Activated T-cell treated with anti-CD3 and anti-CD28 coated beads, Interleukin-2, amount 50 U/mL, for 24 hours (primary cell): ENCODE measurements around the gene EED.
"Not testable (repeated sequence)": the region's sequence is repeated elsewhere in the genome, so short reads cannot be mapped to it uniquely, and the experiment has no call there.

Source experiments
- DNase-seq: peaks from one replicate; pipeline ENCODE4 v3.0.0-alpha.2; 2020
- H3K27ac Mint-ChIP-seq: 2 replicates; pipeline ENCODE4 v1.8.0; 2020; ENCODE audit warnings: mild to moderate bottlenecking, mixed read lengths
- H3K27me3 Mint-ChIP-seq: 2 replicates; pipeline ENCODE4 v1.8.0; 2020; ENCODE audit warnings: mixed read lengths
- H3K36me3 Mint-ChIP-seq: 2 replicates; pipeline ENCODE4 v1.8.0; 2020; ENCODE audit warnings: low read depth, mixed read lengths
- H3K4me1 Mint-ChIP-seq: 2 replicates; pipeline ENCODE4 v1.8.0; 2020; ENCODE audit warnings: low read depth, mixed read lengths
- H3K4me3 Mint-ChIP-seq: 2 replicates; pipeline ENCODE4 v1.8.0; 2020; ENCODE audit warnings: mild to moderate bottlenecking, moderate library complexity, mixed read lengths
- H3K9me3 Mint-ChIP-seq: 2 replicates; pipeline ENCODE4 v1.8.0; 2020; ENCODE audit warnings: mixed read lengths

Gene EED

GRCh38 chr11:86278226-86278625 is 33.7 kb downstream of the EED start:
- peaks cover 70% of the 10 kb centered on the region for H3K4me1 Mint-ChIP-seq
- no peaks in the 10 kb centered on the region for H3K9me3 Mint-ChIP-seq
- DNase-seq = no peak
- H3K4me3 Mint-ChIP-seq = no peak overlapping the region
- H3K36me3 Mint-ChIP-seq = peaks cover 96% of the 10 kb centered on the region
- no peak overlapping the region for H3K27ac Mint-ChIP-seq
- H3K27me3 Mint-ChIP-seq = no peaks in the 10 kb centered on the region

- DNase-seq = no peak
- Mint-ChIP-seq H3K27me3 (no peaks in the 10 kb centered on the region), H3K36me3 (peaks cover 96% of the 10 kb centered on the region), H3K9me3 (no peaks in the 10 kb centered on the region), H3K4me3 (no peak overlapping the region), H3K27ac (no peak overlapping the region), H3K4me1 (peaks cover 70% of the 10 kb centered on the region)
Observed at GRCh38 chr11:86279747-86280146, 35.2 kb downstream of the EED start.

- peaks cover 1% of the 10 kb centered on the region for H3K9me3 Mint-ChIP-seq
- no peaks in the 10 kb centered on the region for H3K27me3 Mint-ChIP-seq
- H3K36me3 Mint-ChIP-seq = peaks cover 61% of the 10 kb centered on the region
- H3K4me3 Mint-ChIP-seq = peak overlapping the region; percentile 41
- no peak for DNase-seq
- H3K27ac Mint-ChIP-seq = peak overlapping the region; percentile 95
- H3K4me1 Mint-ChIP-seq = peaks cover 91% of the 10 kb centered on the region
Observed at GRCh38 chr11:86287468-86287796, 42.9 kb downstream of the EED start.

- H3K27ac Mint-ChIP-seq = peak overlapping the region; percentile 95
- peak; percentile 53 for DNase-seq
- H3K36me3 Mint-ChIP-seq = peaks cover 53% of the 10 kb centered on the region
- H3K4me1 Mint-ChIP-seq = peaks cover 91% of the 10 kb centered on the region
- H3K27me3 Mint-ChIP-seq = no peaks in the 10 kb centered on the region
- H3K4me3 Mint-ChIP-seq = peak overlapping the region; percentile 13
- H3K9me3 Mint-ChIP-seq = peaks cover 5% of the 10 kb centered on the region
Observed at GRCh38 chr11:86288776-86289507, 44.4 kb downstream of the EED start.

- H3K27me3 Mint-ChIP-seq, H3K9me3 Mint-ChIP-seq: not testable (repeated sequence)
- H3K4me3 Mint-ChIP-seq = peak overlapping the region; percentile 49
- DNase-seq = peak; percentile 38
- H3K36me3 Mint-ChIP-seq = peaks cover 48% of the 10 kb centered on the region
- peaks cover 91% of the 10 kb centered on the region for H3K4me1 Mint-ChIP-seq
- H3K27ac Mint-ChIP-seq = peak overlapping the region; percentile 95
Observed at GRCh38 chr11:86289508-86290280, 45.1 kb downstream of the EED start.

GRCh38 chr11:86291466-86292262 is 47.1 kb downstream of the EED start:
- no peaks in the 10 kb centered on the region for H3K27me3 Mint-ChIP-seq
- peaks cover 34% of the 10 kb centered on the region for H3K36me3 Mint-ChIP-seq
- DNase-seq = peak; percentile 74
- H3K9me3 Mint-ChIP-seq = peaks cover 5% of the 10 kb centered on the region
- H3K27ac Mint-ChIP-seq = peak overlapping the region; percentile 95
- peaks cover 77% of the 10 kb centered on the region for H3K4me1 Mint-ChIP-seq
- peak overlapping the region; percentile 54 for H3K4me3 Mint-ChIP-seq

- H3K4me1 Mint-ChIP-seq = peaks cover 66% of the 10 kb centered on the region
- peak; percentile 54 for DNase-seq
- H3K9me3 Mint-ChIP-seq = peaks cover 5% of the 10 kb centered on the region
- peaks cover 31% of the 10 kb centered on the region for H3K36me3 Mint-ChIP-seq
- no peaks in the 10 kb centered on the region for H3K27me3 Mint-ChIP-seq
- H3K27ac Mint-ChIP-seq = peak overlapping the region; percentile 95
- H3K4me3 Mint-ChIP-seq = peak overlapping the region; percentile 52
Observed at GRCh38 chr11:86292912-86293616, 48.5 kb downstream of the EED start.

- DNase-seq = no peak
- no peaks in the 10 kb centered on the region for H3K27me3 Mint-ChIP-seq
- H3K27ac Mint-ChIP-seq = peak overlapping the region; percentile 95
- peaks cover 4% of the 10 kb centered on the region for H3K9me3 Mint-ChIP-seq
- H3K4me3 Mint-ChIP-seq = no peak overlapping the region
- peaks cover 24% of the 10 kb centered on the region for H3K36me3 Mint-ChIP-seq
- H3K4me1 Mint-ChIP-seq = peaks cover 56% of the 10 kb centered on the region
Observed at GRCh38 chr11:86294026-86294425, 49.5 kb downstream of the EED start.

GRCh38 chr11:86301742-86302091 is 57.2 kb downstream of the EED start:
- Mint-ChIP-seq H3K4me1 (peaks cover 33% of the 10 kb centered on the region), H3K36me3 (peaks cover 38% of the 10 kb centered on the region), H3K9me3 (no peaks in the 10 kb centered on the region), H3K27ac (peak overlapping the region; percentile 98), H3K4me3 (peak overlapping the region; percentile 97), H3K27me3 (no peaks in the 10 kb centered on the region)
- DNase-seq = no peak

- DNase-seq = peak; percentile 92
- Mint-ChIP-seq H3K36me3 (peaks cover 38% of the 10 kb centered on the region), H3K4me3 (peak within 1 kb of the TSS; percentile 97), H3K4me1 (peaks cover 33% of the 10 kb centered on the region), H3K27me3 (no peaks in the 10 kb centered on the region), H3K9me3 (no peaks in the 10 kb centered on the region), H3K27ac (peak within 1 kb of the TSS; percentile 98)
Observed at GRCh38 chr11:86302092-86302793, 57.7 kb downstream of the EED start, which contains the start of gene HIKESHI. TSS of gene HIKESHI (plus strand) at chr11:86302240. CDS start at chr11:86302449, 209 bp downstream.

GRCh38 chr11:86303257-86303656 is 58.7 kb downstream of the EED start:
- Mint-ChIP-seq H3K27me3 (no peaks in the 10 kb centered on the region), H3K4me3 (peak overlapping the region; percentile 97), H3K9me3 (no peaks in the 10 kb centered on the region), H3K4me1 (peaks cover 33% of the 10 kb centered on the region), H3K27ac (peak overlapping the region; percentile 98), H3K36me3 (peaks cover 38% of the 10 kb centered on the region)
- DNase-seq = no peak

GRCh38 chr11:86308710-86309109 is 64.2 kb downstream of the EED start:
- DNase-seq, H3K27ac Mint-ChIP-seq, H3K4me3 Mint-ChIP-seq, H3K27me3 Mint-ChIP-seq, H3K9me3 Mint-ChIP-seq: not testable (repeated sequence)
- H3K4me1 Mint-ChIP-seq = peaks cover 52% of the 10 kb centered on the region
- H3K36me3 Mint-ChIP-seq = peaks cover 64% of the 10 kb centered on the region

GRCh38 chr11:86313793-86314192 is 69.2 kb downstream of the EED start:
- no peak overlapping the region for H3K4me3 Mint-ChIP-seq
- no peak for DNase-seq
- H3K4me1 Mint-ChIP-seq = peaks cover 38% of the 10 kb centered on the region
- no peaks in the 10 kb centered on the region for H3K27me3 Mint-ChIP-seq
- peaks cover 76% of the 10 kb centered on the region for H3K36me3 Mint-ChIP-seq
- no peaks in the 10 kb centered on the region for H3K9me3 Mint-ChIP-seq
- H3K27ac Mint-ChIP-seq = peak overlapping the region; percentile 13
